ENCODE results near the gene QSER1. TPM values are rescaled to one million over a fixed set of nuclear protein-coding genes. Genes with fewer than 3 reads are reported as not detected.

QSER1 gene
- total and polyA plus RNA-seq, 10 of the 15 experiments (the other 5 are each of a cell fraction or from before 2014, with no cell fraction given) = 2.1 to 15.0 (median 9.4) TPM

DNA sequence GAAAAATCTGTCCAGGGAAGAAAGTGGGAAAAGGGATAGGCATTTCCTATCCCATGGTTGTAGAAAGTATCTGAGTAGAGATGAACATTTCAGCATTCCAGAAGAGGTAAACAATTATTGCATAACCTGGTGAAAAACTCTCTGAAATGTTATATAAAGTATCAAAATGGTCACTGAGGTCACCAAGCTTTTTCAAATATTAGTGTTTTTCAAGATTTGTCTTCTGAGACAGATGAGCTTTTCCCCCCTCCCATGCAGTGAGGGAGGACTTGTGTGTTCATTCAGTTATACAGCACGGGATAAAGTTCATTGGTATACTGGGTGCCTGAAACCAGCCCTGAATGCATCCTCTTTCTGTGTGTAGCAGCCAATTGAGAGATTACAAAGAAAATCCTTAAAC lies 121.1 kb downstream of the QSER1 start:
- no peaks in the 10 kb centered on the region for H3K36me3 ChIP-seq (ENCODE audit: control insufficient read depth in 2 of 2, insufficient read depth in 2 of 2, low read length in 1 of 2)
- no peak for DNase-seq (ENCODE audit: low read depth, low spot score)
- H2AFZ ChIP-seq (ENCODE audit: control insufficient read depth, low read depth, low read length) = no peak overlapping the region
- H3K4me3 ChIP-seq = no peak overlapping the region
- H3K9me3 ChIP-seq (replicated peaks; ENCODE audit: control insufficient read depth, insufficient read depth, low read length) = no peaks in the 10 kb centered on the region; the same call in 2 of the 3 replicates
- ChIA-PET CTCF (interaction anchor here (0.6 to 1.3 kb wide), 2 partner anchors 51 to 105 kb away, joined by 3 read pairs; no protein-coding TSS in a partner anchor), RAD21 (ENCODE audit: unreplicated experiment) (no interaction called here), SMC1A (ENCODE audit: uncharacterized antibody, unreplicated experiment) (interaction anchor here (0.7 to 2.7 kb wide), 2 partner anchors 14 to 18 kb away, joined by 4 to 6 read pairs; no protein-coding TSS in a partner anchor), POLR2A (interaction anchor here (0.7 to 0.8 kb wide), 2 partner anchors 47 to 407 kb away, joined by 3 to 4 read pairs; no protein-coding TSS in a partner anchor)
- no peak overlapping the region for H3K4me2 ChIP-seq (ENCODE audit: control insufficient read depth, insufficient read depth)
- 12% methylated on average over 1 of the region's 1 CpG for WGBS (ENCODE audit: insufficient coverage, insufficient replicate concordance, low lambda C conversion rate, missing lambda C conversion rate)
- no peaks in the 10 kb centered on the region for H3K79me2 ChIP-seq (ENCODE audit: control insufficient read depth, insufficient read depth, low read length)
- peaks cover 14% of the 10 kb centered on the region for H3K4me1 ChIP-seq (ENCODE audit: control insufficient read depth, insufficient read depth, low read length)
- TF ChIP-seq FOXM1 (IDR thresholded peaks at IDR 0.05; ENCODE audit: low read depth, low read length) (no peak), RUNX3 (IDR thresholded peaks at IDR 0.05; ENCODE audit: low read length) (no peak), IRF3 (IDR thresholded peaks at IDR 0.05) (no peak), ESRRA (IDR thresholded peaks at IDR 0.05; ENCODE audit: low read length) (no peak), HSF1 (IDR thresholded peaks at IDR 0.05; ENCODE audit: low read depth, low read length) (no peak), ZBTB33 (IDR thresholded peaks at IDR 0.05) (no peak)
- TF ChIP-seq, protein P1, sequence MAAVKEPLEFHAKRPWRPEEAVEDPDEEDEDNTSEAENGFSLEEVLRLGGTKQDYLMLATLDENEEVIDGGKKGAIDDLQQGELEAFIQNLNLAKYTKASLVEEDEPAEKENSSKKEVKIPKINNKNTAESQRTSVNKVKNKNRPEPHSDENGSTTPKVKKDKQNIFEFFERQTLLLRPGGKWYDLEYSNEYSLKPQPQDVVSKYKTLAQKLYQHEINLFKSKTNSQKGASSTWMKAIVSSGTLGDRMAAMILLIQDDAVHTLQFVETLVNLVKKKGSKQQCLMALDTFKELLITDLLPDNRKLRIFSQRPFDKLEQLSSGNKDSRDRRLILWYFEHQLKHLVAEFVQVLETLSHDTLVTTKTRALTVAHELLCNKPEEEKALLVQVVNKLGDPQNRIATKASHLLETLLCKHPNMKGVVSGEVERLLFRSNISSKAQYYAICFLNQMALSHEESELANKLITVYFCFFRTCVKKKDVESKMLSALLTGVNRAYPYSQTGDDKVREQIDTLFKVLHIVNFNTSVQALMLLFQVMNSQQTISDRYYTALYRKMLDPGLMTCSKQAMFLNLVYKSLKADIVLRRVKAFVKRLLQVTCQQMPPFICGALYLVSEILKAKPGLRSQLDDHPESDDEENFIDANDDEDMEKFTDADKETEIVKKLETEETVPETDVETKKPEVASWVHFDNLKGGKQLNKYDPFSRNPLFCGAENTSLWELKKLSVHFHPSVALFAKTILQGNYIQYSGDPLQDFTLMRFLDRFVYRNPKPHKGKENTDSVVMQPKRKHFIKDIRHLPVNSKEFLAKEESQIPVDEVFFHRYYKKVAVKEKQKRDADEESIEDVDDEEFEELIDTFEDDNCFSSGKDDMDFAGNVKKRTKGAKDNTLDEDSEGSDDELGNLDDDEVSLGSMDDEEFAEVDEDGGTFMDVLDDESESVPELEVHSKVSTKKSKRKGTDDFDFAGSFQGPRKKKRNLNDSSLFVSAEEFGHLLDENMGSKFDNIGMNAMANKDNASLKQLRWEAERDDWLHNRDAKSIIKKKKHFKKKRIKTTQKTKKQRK (IDR thresholded peaks at IDR 0.05; ENCODE audit: low read depth, low read length) = no peak
- TF ChIP-seq, protein P2, sequence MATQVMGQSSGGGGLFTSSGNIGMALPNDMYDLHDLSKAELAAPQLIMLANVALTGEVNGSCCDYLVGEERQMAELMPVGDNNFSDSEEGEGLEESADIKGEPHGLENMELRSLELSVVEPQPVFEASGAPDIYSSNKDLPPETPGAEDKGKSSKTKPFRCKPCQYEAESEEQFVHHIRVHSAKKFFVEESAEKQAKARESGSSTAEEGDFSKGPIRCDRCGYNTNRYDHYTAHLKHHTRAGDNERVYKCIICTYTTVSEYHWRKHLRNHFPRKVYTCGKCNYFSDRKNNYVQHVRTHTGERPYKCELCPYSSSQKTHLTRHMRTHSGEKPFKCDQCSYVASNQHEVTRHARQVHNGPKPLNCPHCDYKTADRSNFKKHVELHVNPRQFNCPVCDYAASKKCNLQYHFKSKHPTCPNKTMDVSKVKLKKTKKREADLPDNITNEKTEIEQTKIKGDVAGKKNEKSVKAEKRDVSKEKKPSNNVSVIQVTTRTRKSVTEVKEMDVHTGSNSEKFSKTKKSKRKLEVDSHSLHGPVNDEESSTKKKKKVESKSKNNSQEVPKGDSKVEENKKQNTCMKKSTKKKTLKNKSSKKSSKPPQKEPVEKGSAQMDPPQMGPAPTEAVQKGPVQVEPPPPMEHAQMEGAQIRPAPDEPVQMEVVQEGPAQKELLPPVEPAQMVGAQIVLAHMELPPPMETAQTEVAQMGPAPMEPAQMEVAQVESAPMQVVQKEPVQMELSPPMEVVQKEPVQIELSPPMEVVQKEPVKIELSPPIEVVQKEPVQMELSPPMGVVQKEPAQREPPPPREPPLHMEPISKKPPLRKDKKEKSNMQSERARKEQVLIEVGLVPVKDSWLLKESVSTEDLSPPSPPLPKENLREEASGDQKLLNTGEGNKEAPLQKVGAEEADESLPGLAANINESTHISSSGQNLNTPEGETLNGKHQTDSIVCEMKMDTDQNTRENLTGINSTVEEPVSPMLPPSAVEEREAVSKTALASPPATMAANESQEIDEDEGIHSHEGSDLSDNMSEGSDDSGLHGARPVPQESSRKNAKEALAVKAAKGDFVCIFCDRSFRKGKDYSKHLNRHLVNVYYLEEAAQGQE (IDR thresholded peaks at IDR 0.05; ENCODE audit: low read depth, low read length) = no peak
- no peak overlapping the region for H3K27ac ChIP-seq (ENCODE audit: control insufficient read depth, insufficient read depth)
- intact Hi-C loops (cut with micrococcal nuclease; ENCODE audit: unreplicated experiment) (no loop called here), in situ Hi-C loops (cut with MboI) (no loop called here)
- H4K20me1 ChIP-seq (ENCODE audit: control insufficient read depth, insufficient read depth) = no peaks in the 10 kb centered on the region
- H3K27me3 ChIP-seq (replicated peaks in 1 of 2; ENCODE audit: control insufficient read depth in 2 of 2, insufficient read depth in 2 of 2, low read length in 1 of 2) = peaks cover 0 to 5% of the 10 kb centered on the region in 2 experiments; a peak in 2 of 4 replicates
- no peak overlapping the region for H3K9ac ChIP-seq (ENCODE audit: control insufficient read depth, insufficient read depth, low read length)
- no peak for FAIRE-seq
- no peak for ATAC-seq
- BruUV-seq (replicated peaks) = no TSS peak

Measured in GM12878 (cell line).